ENCODE data around the gene TMTC4.
"Not testable (repeated sequence)": the region's sequence is repeated elsewhere in the genome, so short reads cannot be mapped to it uniquely, and the experiment has no call there.

Gene TMTC4

DNA sequence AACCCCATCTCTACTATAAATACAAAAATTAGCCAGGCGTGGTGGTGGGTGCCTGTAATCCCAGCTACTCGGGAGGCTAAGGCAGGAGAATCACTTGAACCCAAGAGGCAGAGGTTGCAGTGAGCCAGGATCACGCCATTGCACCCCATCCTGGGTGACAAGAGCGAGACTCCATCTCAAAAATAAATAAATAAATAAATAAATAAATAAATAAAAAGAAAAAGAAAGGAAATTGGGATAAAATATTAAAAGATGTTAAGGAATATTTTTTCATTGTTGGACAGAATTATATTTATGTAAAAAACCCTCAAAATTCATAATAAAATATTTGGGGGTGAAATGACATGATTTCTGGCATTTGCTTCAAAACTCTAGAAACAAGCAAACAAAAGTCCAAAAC lies 97.4 kb downstream of the TMTC4 start:
- not testable (repeated sequence) for H3K4me3 ChIP-seq (ENCODE audit: low read length); H3F3A ChIP-seq (ENCODE audit: control insufficient read depth, insufficient read depth); H3K9me2 ChIP-seq (replicated peaks; ENCODE audit: control insufficient read depth, low read length); H3K9me3 ChIP-seq (ENCODE audit: control insufficient read depth, insufficient read depth, low read length); H3K27me3 ChIP-seq (ENCODE audit: control insufficient read depth, low read length); H3K4me1 ChIP-seq (ENCODE audit: control insufficient read depth, low read length); H3K27ac ChIP-seq (ENCODE audit: low read depth, low read length); H4K20me1 ChIP-seq (ENCODE audit: control insufficient read depth, insufficient read depth, low read depth, low read length); H3K79me2 ChIP-seq (ENCODE audit: control insufficient read depth, low read length); H3K36me3 ChIP-seq (ENCODE audit: control insufficient read depth, low read length); H3K4me2 ChIP-seq (ENCODE audit: low read length)

GRCh38 chr13:100573121-100573520 lies 101.5 kb downstream of the TMTC4 start:
- Histone ChIP-seq H3F3A (ENCODE audit: control insufficient read depth, insufficient read depth) (no peaks in the 10 kb centered on the region), H3K79me2 (ENCODE audit: control insufficient read depth, low read length) (no peaks in the 10 kb centered on the region), H3K9me3 (ENCODE audit: control insufficient read depth, insufficient read depth, low read length) (no peaks in the 10 kb centered on the region), H3K4me3 (ENCODE audit: low read length) (no peak overlapping the region), H3K4me1 (ENCODE audit: control insufficient read depth, low read length) (no peaks in the 10 kb centered on the region), H3K27me3 (ENCODE audit: control insufficient read depth, low read length) (no peaks in the 10 kb centered on the region), H4K20me1 (ENCODE audit: control insufficient read depth, insufficient read depth, low read depth, low read length) (0 out of 2 replicates have a peak, but pooled peaks cover 3% of the 10 kb centered on the region), H3K27ac (ENCODE audit: low read depth, low read length) (no peak overlapping the region), H3K9me2 (replicated peaks; ENCODE audit: control insufficient read depth, low read length) (no peaks in the 10 kb centered on the region), H3K4me2 (ENCODE audit: low read length) (no peak overlapping the region), H3K36me3 (ENCODE audit: control insufficient read depth, low read length) (no peaks in the 10 kb centered on the region)
- TF ChIP-seq CTCF (IDR thresholded peaks at IDR 0.05; ENCODE audit: low read depth, low read length, poor library complexity, severe bottlenecking) = peak; percentile 74
- TF ChIP-seq EZH2phosphoT487 (IDR thresholded peaks at IDR 0.05; ENCODE audit: borderline replicate concordance, low read length) = no peak

DNA sequence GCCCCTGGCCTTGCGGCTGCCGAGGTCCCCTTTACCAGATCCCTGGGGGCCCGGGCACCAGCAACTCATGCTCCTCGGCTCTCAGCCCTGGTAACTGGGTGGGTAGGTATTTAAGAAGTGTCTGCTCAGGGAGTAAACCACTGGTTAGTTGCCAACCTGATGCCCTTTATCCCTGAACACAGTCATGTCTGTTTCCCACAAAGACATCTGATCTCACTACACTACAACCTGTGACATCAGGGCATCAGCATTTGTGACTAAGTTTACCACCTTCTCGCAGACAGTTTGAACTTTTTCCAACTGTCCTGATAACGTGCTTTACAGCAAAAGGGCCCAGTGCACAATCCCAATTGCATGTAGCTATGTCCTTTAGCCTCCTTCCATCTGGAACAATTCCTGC lies 108.1 kb downstream of the TMTC4 start:
- TF ChIP-seq EZH2phosphoT487 (IDR thresholded peaks at IDR 0.05; ENCODE audit: borderline replicate concordance, low read length) = no peak
- Histone ChIP-seq H3K9me2 (replicated peaks; ENCODE audit: control insufficient read depth, low read length) (no peaks in the 10 kb centered on the region), H3K9me3 (ENCODE audit: control insufficient read depth, insufficient read depth, low read length) (no peaks in the 10 kb centered on the region), H3K4me2 (ENCODE audit: low read length) (no peak overlapping the region), H4K20me1 (ENCODE audit: control insufficient read depth, insufficient read depth, low read depth, low read length) (no peaks in the 10 kb centered on the region), H3K27ac (ENCODE audit: low read depth, low read length) (no peak overlapping the region), H3K36me3 (ENCODE audit: control insufficient read depth, low read length) (no peaks in the 10 kb centered on the region), H3K4me1 (ENCODE audit: control insufficient read depth, low read length) (no peaks in the 10 kb centered on the region), H3K79me2 (ENCODE audit: control insufficient read depth, low read length) (no peaks in the 10 kb centered on the region), H3K27me3 (ENCODE audit: control insufficient read depth, low read length) (no peaks in the 10 kb centered on the region), H3F3A (ENCODE audit: control insufficient read depth, insufficient read depth) (no peaks in the 10 kb centered on the region), H3K4me3 (ENCODE audit: low read length) (no peak overlapping the region)

GRCh38 chr13:100565286-100565685 lies 109.3 kb downstream of the TMTC4 start:
- H3K9me3 ChIP-seq (ENCODE audit: control insufficient read depth, insufficient read depth, low read length) = no peaks in the 10 kb centered on the region
- H3K4me2 ChIP-seq (ENCODE audit: low read length) = no peak overlapping the region
- H3K4me1 ChIP-seq (ENCODE audit: control insufficient read depth, low read length) = no peaks in the 10 kb centered on the region
- TF ChIP-seq CTCF (IDR thresholded peaks at IDR 0.05; ENCODE audit: low read depth, low read length, poor library complexity, severe bottlenecking) (no peak), EZH2phosphoT487 (IDR thresholded peaks at IDR 0.05; ENCODE audit: borderline replicate concordance, low read length) (no peak)
- no peaks in the 10 kb centered on the region for H4K20me1 ChIP-seq (ENCODE audit: control insufficient read depth, insufficient read depth, low read depth, low read length)
- no peaks in the 10 kb centered on the region for H3K9me2 ChIP-seq (replicated peaks; ENCODE audit: control insufficient read depth, low read length)
- H3K36me3 ChIP-seq (ENCODE audit: control insufficient read depth, low read length) = no peaks in the 10 kb centered on the region
- H3F3A ChIP-seq (ENCODE audit: control insufficient read depth, insufficient read depth) = no peaks in the 10 kb centered on the region
- H3K4me3 ChIP-seq (ENCODE audit: low read length) = no peak overlapping the region
- no peaks in the 10 kb centered on the region for H3K79me2 ChIP-seq (ENCODE audit: control insufficient read depth, low read length)
- H3K27me3 ChIP-seq (ENCODE audit: control insufficient read depth, low read length) = no peaks in the 10 kb centered on the region
- no peak overlapping the region for H3K27ac ChIP-seq (ENCODE audit: low read depth, low read length)

Measured in DOHH2 (cell line).